ENCODE results near the gene AAGAB.

DNA sequence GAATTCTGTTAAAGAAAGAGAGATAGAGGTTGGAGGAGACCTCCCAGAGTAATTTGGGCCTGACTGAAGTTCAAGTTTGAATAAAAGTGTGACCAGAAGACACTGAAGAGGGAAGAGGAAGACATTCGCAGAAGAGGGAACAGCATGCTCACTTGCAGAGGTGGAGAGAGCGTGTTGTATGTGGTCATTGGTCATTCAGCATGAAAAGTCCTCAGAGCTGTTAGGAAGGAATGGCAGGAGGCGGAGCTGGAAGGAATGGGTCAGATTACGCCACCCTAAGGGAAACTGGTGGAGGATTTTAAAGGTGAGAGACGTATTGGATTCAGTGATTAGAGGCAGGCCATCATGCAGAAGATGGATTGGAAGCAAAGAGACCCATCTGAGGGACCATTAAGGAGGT lies 41.7 kb upstream of the AAGAB start:
- no peak for TF ChIP-seq CTCF (IDR thresholded peaks at IDR 0.05)
- TF ChIP-seq POLR2A (IDR thresholded peaks at IDR 0.05) = no peak
- TF ChIP-seq POLR2AphosphoS5 (IDR thresholded peaks at IDR 0.05) = no peak
- no peak for TF ChIP-seq EP300 (IDR thresholded peaks at IDR 0.05)

Data from stomach (tissue), 4 donors.